Astrocyte (in vitro differentiated cells and primary cell): Measurements from ENCODE around the gene IGF1. TPM values are rescaled to one million over a fixed set of nuclear protein-coding genes. Genes with fewer than 3 reads are reported as not detected.

ENCODE experiments used
- DNase-seq: peaks from one replicate; pipeline ENCODE4 v3.0.0-alpha.2; 2010; ENCODE audit warnings: low read depth
- FAIRE-seq: peaks from 2 replicates; lab custom pipeline; 2011; peaks lifted over from hg19 to GRCh38; lab: Jason Lieb, UNC
- H2AFZ ChIP-seq: 2 replicates; pipeline ENCODE4 v1.6.0; 2012; ENCODE audit warnings: low read depth, low read length, inconsistent platforms
- H3K27ac ChIP-seq: 2 replicates; pipeline ENCODE4 v1.5.1; 2011; ENCODE audit warnings: low read depth, low read length, inconsistent platforms
- H3K27me3 ChIP-seq: 2 replicates; pipeline ENCODE4 v1.6.0; 2011; ENCODE audit warnings: low read length, inconsistent platforms; ENCODE audit not compliant: insufficient read depth
- H3K36me3 ChIP-seq: 2 replicates; pipeline ENCODE4 v1.5.1; 2011; ENCODE audit warnings: low read length, inconsistent platforms; ENCODE audit not compliant: insufficient read depth
- H3K4me1 ChIP-seq: 2 replicates; pipeline ENCODE4 v1.5.1; 2011; ENCODE audit warnings: low read length, inconsistent platforms; ENCODE audit not compliant: insufficient read depth
- H3K4me2 ChIP-seq: 2 replicates; pipeline ENCODE4 v1.6.0; 2012; ENCODE audit warnings: low read length, inconsistent platforms
- H3K4me3 ChIP-seq: 2 replicates; pipeline ENCODE4 v1.5.1; 2011; ENCODE audit warnings: low read depth, mild to moderate bottlenecking, low read length, inconsistent platforms; ENCODE audit not compliant: insufficient read depth
- H3K79me2 ChIP-seq: 2 replicates; pipeline ENCODE4 v1.6.0; 2012; ENCODE audit warnings: mild to moderate bottlenecking, low read length, inconsistent platforms; ENCODE audit not compliant: insufficient read depth
- H3K9ac ChIP-seq: 2 replicates; pipeline ENCODE4 v1.6.0; 2012; ENCODE audit warnings: mild to moderate bottlenecking, low read length, inconsistent platforms
- H3K9me3 ChIP-seq: 2 replicates; pipeline ENCODE4 v1.5.1; 2012; ENCODE audit warnings: low read depth, mild to moderate bottlenecking, low read length, inconsistent platforms; ENCODE audit not compliant: insufficient read depth
- H4K20me1 ChIP-seq: 2 replicates; pipeline ENCODE4 v1.6.0; 2012; ENCODE audit warnings: low read length, inconsistent platforms; ENCODE audit not compliant: insufficient read depth
- H3K27ac Mint-ChIP-seq: one replicate; pipeline ENCODE4 v1.8.0; 2021; ENCODE audit warnings: mild to moderate bottlenecking, mixed read lengths; ENCODE audit not compliant: unreplicated experiment
- H3K27me3 Mint-ChIP-seq: one replicate; pipeline ENCODE4 v1.8.0; 2021; ENCODE audit warnings: low read depth, mixed read lengths; ENCODE audit not compliant: unreplicated experiment
- H3K36me3 Mint-ChIP-seq: one replicate; pipeline ENCODE4 v1.8.0; 2021; ENCODE audit warnings: low read depth, mixed read lengths; ENCODE audit not compliant: unreplicated experiment
- H3K4me1 Mint-ChIP-seq: one replicate; pipeline ENCODE4 v1.8.0; 2021; ENCODE audit warnings: low read depth, mixed read lengths; ENCODE audit not compliant: unreplicated experiment
- H3K4me3 Mint-ChIP-seq: one replicate; pipeline ENCODE4 v1.8.0; 2021; ENCODE audit warnings: mild to moderate bottlenecking, moderate library complexity, mixed read lengths; ENCODE audit not compliant: unreplicated experiment
- H3K9me3 Mint-ChIP-seq: one replicate; pipeline ENCODE4 v1.8.0; 2021; ENCODE audit warnings: mild to moderate bottlenecking, mixed read lengths; ENCODE audit not compliant: unreplicated experiment
- EZH2 ChIP-seq: IDR thresholded peaks from 2 replicates; pipeline ENCODE4 v1.6.1; 2012; ENCODE audit warnings: mild to moderate bottlenecking, low read length, inconsistent platforms; ENCODE audit not compliant: insufficient read depth
- total RNA-seq: library from RNA; stranded (reverse); gene quantifications from 2 replicates; pipeline ENCODE4 v1.2.1, GENCODE V29; 2021
- TF ChIP-seq, protein P1 (sequence below): IDR thresholded peaks from 2 replicates; pipeline ENCODE4 v1.5.1; 2011; ENCODE audit warnings: low read depth, mild to moderate bottlenecking, inconsistent platforms, low read length, moderate library complexity; ENCODE audit not compliant: insufficient read depth

IGF1 gene
- total RNA-seq, 1 donor from 2014 or later: 1.9 TPM

DNA sequence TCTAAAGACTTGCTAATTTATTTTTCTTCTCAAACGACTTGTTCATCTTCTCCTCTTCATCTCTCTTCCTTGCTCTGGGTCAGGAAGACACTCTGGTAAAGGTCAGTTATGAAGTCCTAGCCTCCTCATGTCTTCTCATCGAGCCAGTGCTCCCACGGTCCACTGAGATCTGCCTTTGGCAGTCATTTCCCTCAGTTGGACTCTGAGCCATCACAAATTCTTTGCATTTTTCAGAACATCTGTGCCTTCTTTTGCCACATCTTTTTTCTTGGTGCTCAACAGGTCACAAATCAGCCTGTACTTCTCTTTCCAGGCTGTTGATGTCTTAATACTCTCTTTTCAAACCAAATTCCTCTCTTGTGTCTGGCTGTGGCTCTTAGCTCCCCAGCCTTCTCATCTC, 49.7 kb downstream of the IGF1 start:
- TF ChIP-seq, protein P1, sequence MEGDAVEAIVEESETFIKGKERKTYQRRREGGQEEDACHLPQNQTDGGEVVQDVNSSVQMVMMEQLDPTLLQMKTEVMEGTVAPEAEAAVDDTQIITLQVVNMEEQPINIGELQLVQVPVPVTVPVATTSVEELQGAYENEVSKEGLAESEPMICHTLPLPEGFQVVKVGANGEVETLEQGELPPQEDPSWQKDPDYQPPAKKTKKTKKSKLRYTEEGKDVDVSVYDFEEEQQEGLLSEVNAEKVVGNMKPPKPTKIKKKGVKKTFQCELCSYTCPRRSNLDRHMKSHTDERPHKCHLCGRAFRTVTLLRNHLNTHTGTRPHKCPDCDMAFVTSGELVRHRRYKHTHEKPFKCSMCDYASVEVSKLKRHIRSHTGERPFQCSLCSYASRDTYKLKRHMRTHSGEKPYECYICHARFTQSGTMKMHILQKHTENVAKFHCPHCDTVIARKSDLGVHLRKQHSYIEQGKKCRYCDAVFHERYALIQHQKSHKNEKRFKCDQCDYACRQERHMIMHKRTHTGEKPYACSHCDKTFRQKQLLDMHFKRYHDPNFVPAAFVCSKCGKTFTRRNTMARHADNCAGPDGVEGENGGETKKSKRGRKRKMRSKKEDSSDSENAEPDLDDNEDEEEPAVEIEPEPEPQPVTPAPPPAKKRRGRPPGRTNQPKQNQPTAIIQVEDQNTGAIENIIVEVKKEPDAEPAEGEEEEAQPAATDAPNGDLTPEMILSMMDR: no peak
- no peak for TF ChIP-seq EZH2
- Histone ChIP-seq H3K79me2 (no peaks in the 10 kb centered on the region), H3K9ac (no peak overlapping the region), H3K4me1 (peaks cover 6% of the 10 kb centered on the region), H3K27me3 (no peaks in the 10 kb centered on the region), H3K9me3 (no peaks in the 10 kb centered on the region), H3K27ac (no peak overlapping the region), H2AFZ (no peak overlapping the region), H3K36me3 (no peaks in the 10 kb centered on the region), H3K4me2 (no peak overlapping the region), H4K20me1 (no peaks in the 10 kb centered on the region), H3K4me3 (no peak overlapping the region)
- H3K27me3 Mint-ChIP-seq: no peaks in the 10 kb centered on the region
- H3K27ac Mint-ChIP-seq: no peak overlapping the region
- FAIRE-seq (no peak), DNase-seq (no peak)
- H3K36me3 Mint-ChIP-seq: no peaks in the 10 kb centered on the region
- no peak overlapping the region for H3K4me3 Mint-ChIP-seq
- H3K9me3 Mint-ChIP-seq: no peaks in the 10 kb centered on the region
- peaks cover 8% of the 10 kb centered on the region for H3K4me1 Mint-ChIP-seq

DNA sequence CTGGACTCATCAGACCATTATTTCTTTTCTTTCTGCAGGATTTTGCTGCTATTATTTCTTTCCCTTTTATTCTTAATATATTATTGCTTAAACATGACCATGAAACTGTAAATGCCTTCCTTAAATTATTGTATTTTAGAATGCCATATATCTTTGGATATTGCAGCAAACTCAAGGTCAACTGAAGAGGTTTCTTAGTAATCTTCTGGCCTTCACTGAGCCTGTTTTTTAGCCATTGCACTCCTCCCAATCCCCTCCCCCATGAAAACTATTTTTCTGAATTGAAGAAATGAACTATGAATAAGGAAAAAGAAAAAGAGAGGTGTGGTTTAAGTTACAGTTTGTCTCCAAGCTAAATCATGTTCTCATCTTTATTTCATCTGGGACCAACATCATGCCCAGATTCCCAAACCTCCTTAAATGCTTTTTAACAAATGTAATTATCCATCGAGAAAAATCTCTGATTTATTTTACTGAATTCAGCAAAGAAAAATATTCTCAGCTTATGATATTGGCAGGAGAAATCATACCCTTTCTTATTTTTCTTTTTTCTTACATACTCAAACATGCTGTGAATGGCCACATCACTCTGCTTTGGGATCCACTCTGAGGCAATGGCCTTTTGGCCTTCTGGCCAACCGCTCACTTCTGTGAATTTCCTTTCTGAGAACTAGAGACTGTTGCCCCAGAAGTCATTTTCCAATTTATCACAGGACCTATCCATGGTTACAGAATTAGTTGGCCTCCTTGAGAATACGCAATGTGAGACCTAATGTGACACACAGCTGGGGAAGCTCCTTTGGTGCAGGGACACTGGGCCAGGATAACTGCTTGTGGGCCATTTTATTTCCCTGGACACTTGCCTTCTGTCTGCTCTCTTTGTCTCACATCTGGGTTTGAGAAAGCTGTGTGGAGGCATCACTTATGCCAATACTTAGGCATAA, 50.9 kb downstream of the IGF1 start:
- H3K36me3 Mint-ChIP-seq: no peaks in the 10 kb centered on the region
- H3K27me3 Mint-ChIP-seq: no peaks in the 10 kb centered on the region
- no peak overlapping the region for H3K9ac ChIP-seq
- no peak for TF ChIP-seq EZH2
- TF ChIP-seq, protein P1: no peak
- H3K27ac Mint-ChIP-seq: no peak overlapping the region
- H3K4me2 ChIP-seq: no peak overlapping the region
- H3K27me3 ChIP-seq: no peaks in the 10 kb centered on the region
- H3K4me1 ChIP-seq: peaks cover 6% of the 10 kb centered on the region
- H4K20me1 ChIP-seq: no peaks in the 10 kb centered on the region
- H3K27ac ChIP-seq: no peak overlapping the region
- no peak overlapping the region for H2AFZ ChIP-seq
- H3K4me3 Mint-ChIP-seq: no peak overlapping the region
- H3K36me3 ChIP-seq: no peaks in the 10 kb centered on the region
- DNase-seq: no peak
- no peak for FAIRE-seq
- H3K4me3 ChIP-seq: no peak overlapping the region
- no peaks in the 10 kb centered on the region for H3K9me3 Mint-ChIP-seq
- peaks cover 8% of the 10 kb centered on the region for H3K4me1 Mint-ChIP-seq
- H3K9me3 ChIP-seq: no peaks in the 10 kb centered on the region
- no peaks in the 10 kb centered on the region for H3K79me2 ChIP-seq

DNA sequence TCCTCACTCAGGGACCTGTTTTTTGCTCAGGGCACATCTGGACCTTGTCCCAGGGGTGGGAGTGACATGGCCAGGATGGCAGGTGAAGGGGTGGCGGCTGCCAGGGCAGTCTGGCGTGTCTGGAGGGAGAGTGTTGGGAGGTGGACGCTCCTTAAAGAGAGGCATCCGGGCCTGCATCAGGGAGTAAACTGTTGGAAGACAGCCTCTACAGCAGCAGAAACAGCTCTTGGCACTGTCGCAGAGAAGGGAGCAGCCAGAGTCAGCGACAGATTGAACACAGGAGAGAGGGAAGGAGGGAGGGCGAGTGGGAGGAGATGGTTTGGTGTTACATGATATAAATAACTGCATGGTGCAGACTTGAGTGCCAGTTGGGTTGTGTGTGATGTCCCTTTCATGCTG, 52.8 kb downstream of the IGF1 start:
- Histone ChIP-seq H3K4me2 (peak overlapping the region; percentile 26), H3K4me1 (peaks cover 6% of the 10 kb centered on the region), H4K20me1 (no peaks in the 10 kb centered on the region), H3K9ac (no peak overlapping the region), H3K9me3 (no peaks in the 10 kb centered on the region), H3K36me3 (no peaks in the 10 kb centered on the region), H3K27me3 (no peaks in the 10 kb centered on the region), H3K4me3 (no peak overlapping the region), H3K27ac (no peak overlapping the region), H2AFZ (peak overlapping the region; percentile 48), H3K79me2 (no peaks in the 10 kb centered on the region)
- TF ChIP-seq, protein P1: no peak
- TF ChIP-seq EZH2: no peak
- Mint-ChIP-seq H3K4me1 (peaks cover 6% of the 10 kb centered on the region), H3K36me3 (no peaks in the 10 kb centered on the region), H3K4me3 (no peak overlapping the region), H3K9me3 (no peaks in the 10 kb centered on the region), H3K27me3 (no peaks in the 10 kb centered on the region), H3K27ac (no peak overlapping the region)
- DNase-seq (no peak), FAIRE-seq (no peak)
